ENCODE results near the gene SGMS1. TPM values are rescaled to one million over a fixed set of nuclear protein-coding genes. Genes with fewer than 3 reads are reported as not detected.
"Not testable (repeated sequence)": the region's sequence is repeated elsewhere in the genome, so short reads cannot be mapped to it uniquely, and the experiment has no call there.

Gene SGMS1
- total RNA-seq, 2 experiments from 2014 or later = 8.1 to 8.8 TPM

DNA sequence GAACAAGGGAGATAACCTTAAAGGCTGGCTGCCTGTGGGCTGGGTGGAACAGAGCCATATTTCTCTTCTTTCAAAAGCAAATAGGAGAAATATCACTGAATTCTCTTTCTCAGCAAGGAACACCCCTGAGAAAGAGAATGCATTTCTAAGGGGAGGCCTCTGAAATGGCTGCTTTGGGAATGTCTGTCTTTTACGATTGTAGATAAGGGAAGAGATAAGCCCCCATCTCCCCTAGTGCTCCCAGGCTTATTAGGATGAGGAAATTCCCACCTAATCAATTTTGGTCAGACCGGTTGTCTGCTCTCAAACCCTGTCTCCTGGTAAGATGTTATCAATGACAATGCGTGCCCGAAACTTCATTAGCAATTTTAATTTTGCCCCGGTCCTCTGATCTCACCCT lies 178.0 kb downstream of the SGMS1 start:
- H3K27me3 Mint-ChIP-seq (ENCODE audit: low read depth); H3K27ac Mint-ChIP-seq; H3K4me3 Mint-ChIP-seq; CTCF ChIA-PET; DNase-seq; H3K9me3 Mint-ChIP-seq; H3K4me1 Mint-ChIP-seq (ENCODE audit: low read depth); intact Hi-C loops (cut with micrococcal nuclease): not testable (repeated sequence)
- H3K36me3 Mint-ChIP-seq (ENCODE audit: low read depth) = peaks cover 21% of the 10 kb centered on the region

- Mint-ChIP-seq H3K27ac (no peak overlapping the region), H3K4me3 (no peak overlapping the region), H3K9me3 (peaks cover 1% of the 10 kb centered on the region), H3K36me3 (ENCODE audit: low read depth) (peaks cover 15% of the 10 kb centered on the region), H3K27me3 (ENCODE audit: low read depth) (no peaks in the 10 kb centered on the region), H3K4me1 (ENCODE audit: low read depth) (peaks cover 7% of the 10 kb centered on the region)
- intact Hi-C loops (cut with micrococcal nuclease) = no loop called here
- DNase-seq = no peak
- CTCF ChIA-PET = no interaction called here
Measured at GRCh38 chr10:50440489-50440888, 183.3 kb downstream of the SGMS1 start.

- peaks cover 13% of the 10 kb centered on the region for H3K36me3 Mint-ChIP-seq (ENCODE audit: low read depth)
- H3K4me3 Mint-ChIP-seq = no peak overlapping the region
- no peaks in the 10 kb centered on the region for H3K27me3 Mint-ChIP-seq (ENCODE audit: low read depth)
- H3K27ac Mint-ChIP-seq = no peak overlapping the region
- CTCF ChIA-PET = interaction anchor here (0.6 kb wide), 1 partner anchor 55 kb away, joined by 4 read pairs; no protein-coding TSS in a partner anchor
- no peak for DNase-seq
- peaks cover 1% of the 10 kb centered on the region for H3K9me3 Mint-ChIP-seq
- intact Hi-C loops (cut with micrococcal nuclease) = no loop called here
- H3K4me1 Mint-ChIP-seq (ENCODE audit: low read depth) = peaks cover 8% of the 10 kb centered on the region
Measured at GRCh38 chr10:50439806-50440205, 183.9 kb downstream of the SGMS1 start.

DNA sequence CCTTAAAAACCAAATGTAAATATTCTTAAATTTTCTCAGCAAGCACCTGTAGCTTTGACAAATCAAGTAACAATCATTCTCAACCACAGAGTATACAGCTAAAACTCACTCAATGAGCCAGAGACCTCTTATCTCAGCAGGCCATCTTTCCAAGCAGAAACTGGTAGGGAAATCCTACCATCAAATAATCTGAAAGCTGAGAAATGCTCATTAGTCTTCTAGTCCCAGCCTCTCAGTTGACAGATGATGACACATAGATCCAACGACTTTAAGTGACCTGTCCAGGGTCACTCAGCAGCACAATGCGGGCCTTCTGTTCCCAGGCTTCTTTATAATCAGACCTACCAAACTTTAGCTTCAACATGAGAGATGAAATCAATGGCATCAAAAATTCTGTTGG lies 184.6 kb downstream of the SGMS1 start:
- CTCF ChIA-PET = interaction anchor here (0.6 kb wide), 2 partner anchors 55 to 198 kb away, joined by 3 to 4 read pairs; no protein-coding TSS in a partner anchor
- H3K27me3 Mint-ChIP-seq (ENCODE audit: low read depth) = no peaks in the 10 kb centered on the region
- intact Hi-C loops (cut with micrococcal nuclease) = no loop called here
- H3K36me3 Mint-ChIP-seq (ENCODE audit: low read depth) = peaks cover 12% of the 10 kb centered on the region
- peaks cover 10% of the 10 kb centered on the region for H3K4me1 Mint-ChIP-seq (ENCODE audit: low read depth)
- no peak overlapping the region for H3K27ac Mint-ChIP-seq
- H3K9me3 Mint-ChIP-seq = peaks cover under 1% of the 10 kb centered on the region
- no peak for DNase-seq
- no peak overlapping the region for H3K4me3 Mint-ChIP-seq

DNA sequence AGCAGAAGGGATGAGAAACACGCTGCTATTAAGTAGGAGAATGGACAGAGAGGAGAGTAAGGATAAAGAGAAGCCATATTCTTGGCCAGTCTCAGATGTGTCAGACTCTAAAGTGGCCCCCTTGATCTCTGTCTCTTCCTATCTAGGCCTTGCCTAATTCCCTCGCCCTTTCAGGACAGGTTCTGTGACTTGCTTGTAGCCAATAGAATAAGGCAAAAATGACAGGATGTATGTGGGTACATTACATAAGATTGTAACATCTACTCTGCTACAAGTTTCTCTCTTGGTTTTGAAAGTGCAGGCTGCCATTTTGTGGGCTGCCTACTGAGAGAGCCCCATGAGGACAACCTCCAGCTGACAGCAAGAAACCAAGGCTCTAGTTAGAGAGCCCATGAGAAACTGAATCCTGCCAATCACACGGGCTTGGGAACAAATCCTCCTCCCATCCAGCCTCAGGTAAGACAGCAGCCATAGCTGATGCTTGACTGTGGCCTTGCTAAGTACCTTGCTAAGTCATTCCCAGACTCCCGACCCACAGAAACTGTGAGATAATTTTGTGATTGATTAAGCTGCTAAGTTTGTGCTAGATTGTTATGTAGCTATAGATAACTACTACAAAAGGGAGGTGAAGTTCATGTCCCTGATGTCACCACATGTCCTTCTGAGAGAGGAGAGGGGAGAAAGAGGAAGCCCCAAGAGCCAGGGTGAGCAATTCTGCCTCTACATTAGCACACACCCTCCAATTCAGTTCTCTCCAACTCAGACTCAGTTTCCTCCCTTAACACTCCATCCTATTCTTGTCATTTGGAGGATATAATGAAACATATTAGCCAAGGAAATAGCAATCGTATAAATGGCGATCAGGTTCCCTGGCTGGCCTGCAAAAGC lies 185.5 kb downstream of the SGMS1 start:
- intact Hi-C loops (cut with micrococcal nuclease) = no loop called here
- H3K4me1 Mint-ChIP-seq (ENCODE audit: low read depth) = peaks cover 18% of the 10 kb centered on the region
- no peak for DNase-seq
- no peak overlapping the region for H3K4me3 Mint-ChIP-seq
- no peak overlapping the region for H3K27ac Mint-ChIP-seq
- CTCF ChIA-PET = interaction anchor here (0.6 kb wide), 1 partner anchor 199 kb away, joined by 3 read pairs; no protein-coding TSS in a partner anchor
- no peaks in the 10 kb centered on the region for H3K9me3 Mint-ChIP-seq
- H3K27me3 Mint-ChIP-seq (ENCODE audit: low read depth) = no peaks in the 10 kb centered on the region
- peaks cover 17% of the 10 kb centered on the region for H3K36me3 Mint-ChIP-seq (ENCODE audit: low read depth)

DNA sequence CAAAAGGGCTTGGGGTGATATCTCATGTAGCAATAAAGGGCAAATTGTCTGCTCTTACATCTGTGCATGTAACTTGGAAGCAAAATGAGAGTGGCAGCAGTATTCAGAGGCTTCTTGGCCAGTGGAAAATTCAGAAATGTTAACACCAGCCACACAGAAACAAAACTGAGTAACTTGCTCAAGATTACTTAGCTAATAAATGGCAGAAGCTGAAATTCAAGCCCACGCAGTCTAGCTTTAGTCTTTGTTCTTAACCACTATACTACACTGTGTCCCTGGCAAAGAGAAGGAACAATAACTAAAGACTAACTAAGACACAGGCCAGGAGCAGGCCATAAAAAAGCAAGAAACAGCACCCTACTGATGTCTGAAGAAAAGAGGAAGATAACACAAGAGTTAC lies 186.5 kb downstream of the SGMS1 start:
- no peak for DNase-seq
- no peak overlapping the region for H3K4me3 Mint-ChIP-seq
- no peaks in the 10 kb centered on the region for H3K27me3 Mint-ChIP-seq (ENCODE audit: low read depth)
- no peaks in the 10 kb centered on the region for H3K9me3 Mint-ChIP-seq
- intact Hi-C loops (cut with micrococcal nuclease) = no loop called here
- no peak overlapping the region for H3K27ac Mint-ChIP-seq
- CTCF ChIA-PET = no interaction called here
- H3K4me1 Mint-ChIP-seq (ENCODE audit: low read depth) = peaks cover 28% of the 10 kb centered on the region
- H3K36me3 Mint-ChIP-seq (ENCODE audit: low read depth) = peaks cover 20% of the 10 kb centered on the region

DNA sequence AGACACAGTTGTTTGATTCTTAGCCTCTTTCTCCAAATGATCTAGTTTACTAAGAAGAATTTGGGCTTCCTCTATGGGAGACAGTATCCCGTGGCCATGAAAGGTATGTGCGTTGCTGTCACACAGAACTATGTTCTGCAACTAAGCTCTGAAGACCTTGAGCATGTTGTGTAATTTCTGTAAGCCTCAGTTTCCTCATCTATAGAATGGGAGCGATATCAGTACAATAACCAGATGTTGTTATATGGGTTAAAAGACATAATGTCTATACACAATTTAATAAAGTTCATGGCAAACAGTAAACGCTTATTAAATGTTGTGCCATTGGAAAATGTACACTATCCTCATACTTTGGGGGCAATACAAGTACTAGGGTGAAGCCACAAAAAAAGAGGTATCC lies 187.0 kb downstream of the SGMS1 start:
- Mint-ChIP-seq H3K4me3 (no peak overlapping the region), H3K4me1 (ENCODE audit: low read depth) (peaks cover 31% of the 10 kb centered on the region), H3K9me3 (no peaks in the 10 kb centered on the region), H3K36me3 (ENCODE audit: low read depth) (peaks cover 20% of the 10 kb centered on the region), H3K27ac (no peak overlapping the region), H3K27me3 (ENCODE audit: low read depth) (no peaks in the 10 kb centered on the region)
- intact Hi-C loops (cut with micrococcal nuclease) = no loop called here
- no peak for DNase-seq
- CTCF ChIA-PET = no interaction called here

- Mint-ChIP-seq H3K4me3 (no peak overlapping the region), H3K27ac (no peak overlapping the region), H3K4me1 (ENCODE audit: low read depth) (peaks cover 36% of the 10 kb centered on the region), H3K36me3 (ENCODE audit: low read depth) (peaks cover 24% of the 10 kb centered on the region), H3K9me3 (no peaks in the 10 kb centered on the region), H3K27me3 (ENCODE audit: low read depth) (no peaks in the 10 kb centered on the region)
- CTCF ChIA-PET = interaction anchor here (1.1 to 1.7 kb wide), 3 partner anchors 12 to 35 kb away, joined by 3 to 7 read pairs (median 4); no protein-coding TSS in a partner anchor
- intact Hi-C loops (cut with micrococcal nuclease) = loop anchor here (1.0 kb wide), 8 partner anchors 14 to 205 kb away; no protein-coding TSS in a partner anchor
- no peak for DNase-seq
Measured at GRCh38 chr10:50432211-50433009, 191.3 kb downstream of the SGMS1 start.

GRCh38 chr10:50431791-50432190 lies 192.0 kb downstream of the SGMS1 start:
- Mint-ChIP-seq H3K4me3 (no peak overlapping the region), H3K27me3 (ENCODE audit: low read depth) (no peaks in the 10 kb centered on the region), H3K36me3 (ENCODE audit: low read depth) (peaks cover 27% of the 10 kb centered on the region), H3K9me3 (no peaks in the 10 kb centered on the region), H3K4me1 (ENCODE audit: low read depth) (peaks cover 33% of the 10 kb centered on the region), H3K27ac (peak overlapping the region; percentile 39)
- peak; percentile 45 for DNase-seq
- intact Hi-C loops (cut with micrococcal nuclease) = loop anchor here (1.0 kb wide), 8 partner anchors 13 to 206 kb away; no protein-coding TSS in a partner anchor
- CTCF ChIA-PET = interaction anchor here (1.1 to 1.7 kb wide), 3 partner anchors 12 to 35 kb away, joined by 3 to 7 read pairs (median 4); no protein-coding TSS in a partner anchor

- Mint-ChIP-seq H3K27ac (peak overlapping the region; percentile 39), H3K9me3 (no peaks in the 10 kb centered on the region), H3K27me3 (ENCODE audit: low read depth) (no peaks in the 10 kb centered on the region), H3K4me3 (no peak overlapping the region), H3K4me1 (ENCODE audit: low read depth) (peaks cover 38% of the 10 kb centered on the region), H3K36me3 (ENCODE audit: low read depth) (peaks cover 27% of the 10 kb centered on the region)
- CTCF ChIA-PET = interaction anchor here (1.7 kb wide), 1 partner anchor 34 kb away, joined by 7 read pairs; no protein-coding TSS in a partner anchor
- DNase-seq = no peak
- intact Hi-C loops (cut with micrococcal nuclease) = no loop called here
Measured at GRCh38 chr10:50431133-50431532, 192.6 kb downstream of the SGMS1 start.

DNA sequence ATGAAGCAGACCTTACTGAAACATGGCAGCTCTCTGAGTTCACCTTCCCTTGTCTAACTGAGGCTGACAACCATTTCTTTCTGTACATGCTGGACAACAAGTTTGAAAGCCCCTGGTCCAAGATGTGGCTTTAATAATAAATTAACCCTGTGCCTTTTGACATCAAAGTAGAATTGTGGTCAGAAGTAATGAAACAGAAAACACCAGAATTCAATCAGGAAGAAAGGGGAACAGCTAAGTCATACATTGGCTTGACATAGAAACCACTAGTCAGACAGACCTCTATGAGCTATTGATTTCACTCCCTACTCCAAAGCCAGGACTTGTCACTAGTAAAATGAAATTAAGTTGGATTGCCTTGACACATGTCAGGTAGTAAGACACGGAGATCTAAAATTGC lies 197.3 kb downstream of the SGMS1 start:
- Mint-ChIP-seq H3K4me3 (no peak overlapping the region), H3K4me1 (ENCODE audit: low read depth) (peaks cover 11% of the 10 kb centered on the region), H3K36me3 (ENCODE audit: low read depth) (peaks cover 17% of the 10 kb centered on the region), H3K27ac (no peak overlapping the region), H3K9me3 (no peaks in the 10 kb centered on the region), H3K27me3 (ENCODE audit: low read depth) (no peaks in the 10 kb centered on the region)
- intact Hi-C loops (cut with micrococcal nuclease) = no loop called here
- no peak for DNase-seq
- CTCF ChIA-PET = no interaction called here

GRCh38 chr10:50425215-50425614 lies 198.5 kb downstream of the SGMS1 start:
- H3K4me3 Mint-ChIP-seq; H3K27ac Mint-ChIP-seq; CTCF ChIA-PET; intact Hi-C loops (cut with micrococcal nuclease); H3K9me3 Mint-ChIP-seq; DNase-seq; H3K27me3 Mint-ChIP-seq (ENCODE audit: low read depth): not testable (repeated sequence)
- Mint-ChIP-seq H3K4me1 (ENCODE audit: low read depth) (peaks cover 15% of the 10 kb centered on the region), H3K36me3 (ENCODE audit: low read depth) (peaks cover 17% of the 10 kb centered on the region)

Data from activated naive CD4-positive, alpha-beta T cell treated with anti-CD3 and anti-CD28 coated beads for 36 hours (primary cell).